ENCODE measurements around the gene PKNOX2. TPM values are rescaled to one million over a fixed set of nuclear protein-coding genes. Genes with fewer than 3 reads are reported as not detected.
A peak's percentile ranks its signal among the peaks of the same experiment; 100 is the strongest.

The PKNOX2 gene
- total and polyA plus RNA-seq, 3 experiments from 2014 or later = not detected

DNA sequence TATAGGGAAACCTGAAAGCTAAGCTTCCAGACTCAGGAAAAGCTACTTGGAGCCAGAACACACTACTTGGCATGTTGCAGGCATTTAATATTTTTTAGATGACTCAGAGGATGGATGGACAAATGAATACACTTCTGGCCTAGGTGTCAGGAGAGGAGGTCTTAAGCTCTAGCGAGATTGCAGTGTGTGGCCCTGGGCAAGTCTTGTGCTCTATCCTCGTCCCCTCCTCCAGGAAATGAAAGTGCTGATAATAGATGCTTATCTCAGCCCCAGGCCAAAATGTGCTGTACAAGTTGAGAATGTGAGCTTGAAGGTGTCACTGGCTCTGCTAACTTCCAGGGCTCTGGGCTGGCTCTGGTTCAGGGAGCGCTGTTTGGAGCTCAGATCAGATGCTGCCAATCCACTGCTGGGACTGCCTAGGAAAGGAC lies 136.3 kb downstream of the PKNOX2 start:
- no peaks in the 10 kb centered on the region for H3K4me1 Mint-ChIP-seq
- CTCF ChIA-PET = no interaction called here

DNA sequence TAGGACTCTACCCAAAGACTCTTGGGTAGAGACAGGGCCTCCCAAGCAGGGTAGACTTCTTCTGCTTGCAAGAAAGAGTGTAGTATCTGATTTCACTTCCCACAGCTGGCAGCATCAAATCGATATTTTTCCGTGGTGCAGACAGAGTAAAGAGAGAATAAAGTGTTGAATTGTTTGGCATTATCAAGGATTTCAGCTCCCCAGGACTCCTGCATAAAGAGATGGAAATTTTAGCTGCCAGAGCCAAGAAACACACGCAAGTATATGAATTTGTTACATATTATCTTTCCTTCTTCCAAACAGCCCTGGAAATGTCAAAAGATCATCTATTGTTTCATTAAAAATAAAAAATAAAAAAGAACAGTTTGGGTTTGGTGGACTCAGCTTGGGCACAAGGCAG lies 136.8 kb downstream of the PKNOX2 start:
- no peaks in the 10 kb centered on the region for H3K36me3 ChIP-seq (ENCODE audit: insufficient read depth, low read length)
- H3K9me3 ChIP-seq (ENCODE audit: low read length) = no peaks in the 10 kb centered on the region
- no peak overlapping the region for H3K27ac ChIP-seq (ENCODE audit: low read depth, low read length)
- no peaks in the 10 kb centered on the region for H3K27me3 ChIP-seq (ENCODE audit: insufficient read depth, low read length, poor library complexity, severe bottlenecking)
- Mint-ChIP-seq H3K4me3 (no peak overlapping the region), H3K36me3 (no peaks in the 10 kb centered on the region), H3K27me3 (peaks cover 6 to 7% of the 10 kb centered on the region in 2 donors), H3K27ac (no peak overlapping the region), H3K9me3 (no peaks in the 10 kb centered on the region), H3K4me1 (no peaks in the 10 kb centered on the region)
- H3K4me1 ChIP-seq (ENCODE audit: insufficient read depth, low read length) = no peaks in the 10 kb centered on the region
- CTCF ChIA-PET = no interaction called here
- H3K4me3 ChIP-seq (ENCODE audit: low read length) = no peak overlapping the region
- POLR2A ChIA-PET = no interaction called here
- no peak for DNase-seq

More for the DNA sequence above, 136.3 kb downstream of the PKNOX2 start:
- no peaks in the 10 kb centered on the region for H3K36me3 Mint-ChIP-seq
- H3K27ac ChIP-seq (ENCODE audit: low read depth, low read length) = no peak overlapping the region
- H3K9me3 Mint-ChIP-seq = no peaks in the 10 kb centered on the region
- no peaks in the 10 kb centered on the region for H3K4me1 ChIP-seq (ENCODE audit: insufficient read depth, low read length)
- H3K36me3 ChIP-seq (ENCODE audit: insufficient read depth, low read length) = no peaks in the 10 kb centered on the region
- no peak overlapping the region for H3K27ac Mint-ChIP-seq
- H3K4me3 Mint-ChIP-seq = no peak overlapping the region
- no peaks in the 10 kb centered on the region for H3K27me3 ChIP-seq (ENCODE audit: insufficient read depth, low read length, poor library complexity, severe bottlenecking)
- no peak for DNase-seq
- no peak overlapping the region for H3K4me3 ChIP-seq (ENCODE audit: low read length)
- H3K9me3 ChIP-seq (ENCODE audit: low read length) = no peaks in the 10 kb centered on the region
- H3K27me3 Mint-ChIP-seq = peaks cover 6 to 13% of the 10 kb centered on the region in 2 donors
- POLR2A ChIA-PET = interaction anchor here (0.6 kb wide), 1 partner anchor 20 kb away, joined by 3 read pairs; no protein-coding TSS in a partner anchor

DNA sequence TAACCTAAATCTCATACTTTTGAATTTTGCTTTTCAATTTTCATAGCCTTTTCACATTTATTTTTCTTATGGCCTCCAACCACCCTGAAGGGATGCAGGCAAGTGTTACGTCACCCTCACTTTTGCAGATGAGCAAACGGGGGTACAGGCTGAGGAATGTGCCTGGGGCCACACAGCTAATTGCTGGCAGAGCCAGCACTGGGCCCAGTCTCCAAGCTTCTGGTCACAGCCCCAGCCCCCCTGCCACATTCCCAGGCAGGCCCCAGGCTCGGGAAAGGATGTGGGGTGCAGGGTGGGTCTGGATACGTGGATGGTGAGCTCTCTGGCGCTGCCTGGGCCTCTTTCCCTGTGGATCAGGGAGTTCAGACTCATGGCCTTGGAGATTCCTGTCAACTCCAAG lies 138.6 kb downstream of the PKNOX2 start:
- no peak overlapping the region for H3K4me3 Mint-ChIP-seq
- no peak overlapping the region for H3K27ac ChIP-seq (ENCODE audit: low read depth, low read length)
- ChIA-PET POLR2A (no interaction called here), CTCF (no interaction called here)
- H3K36me3 Mint-ChIP-seq = no peaks in the 10 kb centered on the region
- no peaks in the 10 kb centered on the region for H3K36me3 ChIP-seq (ENCODE audit: insufficient read depth, low read length)
- no peak for DNase-seq
- H3K27me3 Mint-ChIP-seq = peaks cover 8 to 10% of the 10 kb centered on the region in 2 donors
- no peak overlapping the region for H3K27ac Mint-ChIP-seq
- H3K4me1 ChIP-seq (ENCODE audit: insufficient read depth, low read length) = no peaks in the 10 kb centered on the region
- no peaks in the 10 kb centered on the region for H3K9me3 Mint-ChIP-seq
- H3K27me3 ChIP-seq (ENCODE audit: insufficient read depth, low read length, poor library complexity, severe bottlenecking) = no peaks in the 10 kb centered on the region
- no peak overlapping the region for H3K4me3 ChIP-seq (ENCODE audit: low read length)
- H3K9me3 ChIP-seq (ENCODE audit: low read length) = no peaks in the 10 kb centered on the region
- H3K4me1 Mint-ChIP-seq = no peaks in the 10 kb centered on the region

DNA sequence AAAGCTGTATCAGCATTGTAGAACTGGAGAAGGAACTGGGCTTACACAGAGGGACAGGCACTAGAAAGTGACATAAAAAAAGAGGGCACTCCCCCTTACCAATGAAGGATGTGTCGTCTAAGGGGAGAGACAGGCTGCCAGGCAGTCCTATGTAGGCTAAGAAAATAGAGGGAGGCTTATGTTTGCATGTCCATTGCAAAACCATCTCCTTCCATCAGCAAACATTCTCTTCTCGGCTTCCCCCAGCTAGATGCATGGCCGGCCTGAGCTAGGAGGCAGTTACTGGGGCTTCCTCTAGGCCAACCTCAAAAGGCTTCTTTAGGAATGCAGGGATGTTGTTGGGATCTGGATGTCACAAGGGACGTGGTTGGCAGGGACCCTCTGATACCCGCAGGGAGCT lies 139.1 kb downstream of the PKNOX2 start:
- no peak overlapping the region for H3K27ac ChIP-seq (ENCODE audit: low read depth, low read length)
- no peaks in the 10 kb centered on the region for H3K4me1 ChIP-seq (ENCODE audit: insufficient read depth, low read length)
- H3K27me3 ChIP-seq (ENCODE audit: insufficient read depth, low read length, poor library complexity, severe bottlenecking) = no peaks in the 10 kb centered on the region
- no peaks in the 10 kb centered on the region for H3K9me3 Mint-ChIP-seq
- no peak overlapping the region for H3K4me3 ChIP-seq (ENCODE audit: low read length)
- DNase-seq = no peak
- no peak overlapping the region for H3K27ac Mint-ChIP-seq
- H3K36me3 Mint-ChIP-seq = no peaks in the 10 kb centered on the region
- CTCF ChIA-PET = no interaction called here
- peaks cover 8 to 10% of the 10 kb centered on the region in 2 donors for H3K27me3 Mint-ChIP-seq
- H3K4me1 Mint-ChIP-seq = no peaks in the 10 kb centered on the region
- POLR2A ChIA-PET = no interaction called here
- no peaks in the 10 kb centered on the region for H3K9me3 ChIP-seq (ENCODE audit: low read length)
- no peak overlapping the region for H3K4me3 Mint-ChIP-seq
- H3K36me3 ChIP-seq (ENCODE audit: insufficient read depth, low read length) = no peaks in the 10 kb centered on the region

DNA sequence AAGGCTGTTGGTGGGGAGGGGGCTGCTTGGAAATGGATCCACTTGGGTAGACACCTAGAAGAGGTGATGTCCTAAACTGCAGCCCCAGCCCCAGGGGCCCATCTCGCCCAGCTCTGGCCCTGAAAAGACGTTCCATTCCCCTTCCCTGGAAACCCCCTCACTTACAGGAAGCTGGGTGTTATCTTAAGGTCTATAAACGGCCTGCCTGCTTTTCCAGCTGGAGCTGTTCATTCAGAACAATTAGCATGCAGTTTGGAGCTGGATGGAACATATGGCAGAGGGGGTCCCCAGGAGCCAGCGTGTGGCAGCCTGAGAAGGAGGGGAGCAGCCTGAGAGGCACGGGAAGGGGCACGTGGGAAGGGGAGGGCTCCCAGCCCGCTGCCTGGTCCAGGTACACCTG lies 139.6 kb downstream of the PKNOX2 start:
- Histone ChIP-seq H3K9me3 (ENCODE audit: low read length) (no peaks in the 10 kb centered on the region), H3K27me3 (ENCODE audit: insufficient read depth, low read length, poor library complexity, severe bottlenecking) (no peaks in the 10 kb centered on the region), H3K36me3 (ENCODE audit: insufficient read depth, low read length) (no peaks in the 10 kb centered on the region), H3K27ac (ENCODE audit: low read depth, low read length) (no peak overlapping the region), H3K4me1 (ENCODE audit: insufficient read depth, low read length) (no peaks in the 10 kb centered on the region), H3K4me3 (ENCODE audit: low read length) (no peak overlapping the region)
- POLR2A ChIA-PET = no interaction called here
- Mint-ChIP-seq H3K27ac (no peak overlapping the region), H3K36me3 (no peaks in the 10 kb centered on the region), H3K4me3 (no peak overlapping the region), H3K9me3 (no peaks in the 10 kb centered on the region), H3K4me1 (no peaks in the 10 kb centered on the region), H3K27me3 (peaks cover 7 to 10% of the 10 kb centered on the region in 2 donors)
- DNase-seq = no peak
- CTCF ChIA-PET = no interaction called here

DNA sequence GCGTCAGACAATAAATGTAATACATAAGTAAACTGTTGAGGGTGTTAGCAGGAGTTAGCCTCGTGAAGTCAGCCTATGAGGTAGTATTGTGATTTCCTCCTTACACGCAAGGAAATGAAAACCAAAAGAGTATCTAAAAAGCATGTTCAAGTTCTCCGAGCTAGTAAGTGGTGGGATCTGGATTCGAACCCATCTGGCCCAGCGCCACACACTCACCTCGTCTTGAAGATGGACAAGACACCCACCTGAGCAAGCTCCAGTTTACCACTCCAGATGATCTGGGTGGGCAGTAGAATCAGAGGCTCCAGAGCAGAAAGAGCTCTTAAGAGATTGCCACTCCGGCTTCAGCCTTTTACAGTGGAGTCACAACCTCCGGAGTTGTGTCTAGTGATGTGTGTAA lies 140.3 kb downstream of the PKNOX2 start:
- Histone ChIP-seq H3K27ac (ENCODE audit: low read depth, low read length) (no peak overlapping the region), H3K4me1 (ENCODE audit: insufficient read depth, low read length) (no peaks in the 10 kb centered on the region), H3K9me3 (ENCODE audit: low read length) (no peaks in the 10 kb centered on the region), H3K4me3 (ENCODE audit: low read length) (no peak overlapping the region), H3K36me3 (ENCODE audit: insufficient read depth, low read length) (no peaks in the 10 kb centered on the region), H3K27me3 (ENCODE audit: insufficient read depth, low read length, poor library complexity, severe bottlenecking) (no peaks in the 10 kb centered on the region)
- ChIA-PET CTCF (no interaction called here), POLR2A (no interaction called here)
- Mint-ChIP-seq H3K9me3 (no peaks in the 10 kb centered on the region), H3K36me3 (no peaks in the 10 kb centered on the region), H3K4me3 (no peak overlapping the region), H3K27me3 (peaks cover 10 to 14% of the 10 kb centered on the region in 2 donors), H3K27ac (peak overlapping the region in 1 of 8 donors; percentile 39), H3K4me1 (no peaks in the 10 kb centered on the region)
- DNase-seq = no peak

DNA sequence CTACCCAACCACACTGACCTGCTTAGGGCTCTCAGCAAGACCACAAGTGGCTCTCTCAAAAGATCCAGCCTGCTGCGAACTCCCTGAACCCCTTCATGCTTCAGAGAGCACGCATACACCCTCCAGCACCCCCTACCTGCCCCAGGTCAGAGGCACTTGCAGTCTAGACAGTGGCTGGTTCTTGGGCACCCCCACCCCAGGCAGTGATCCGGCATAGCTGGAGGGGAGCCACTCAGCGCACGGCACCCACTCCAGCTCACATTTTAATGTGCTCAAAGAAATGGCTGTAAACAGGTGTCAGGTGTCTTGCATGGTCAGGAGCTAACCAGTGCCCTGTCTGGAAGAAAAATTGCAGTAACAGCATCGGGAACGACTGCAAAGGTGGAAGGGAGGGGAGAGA lies 140.8 kb downstream of the PKNOX2 start:
- Mint-ChIP-seq H3K36me3 (no peaks in the 10 kb centered on the region), H3K4me3 (no peak overlapping the region), H3K4me1 (no peaks in the 10 kb centered on the region), H3K27ac (no peak overlapping the region), H3K27me3 (peaks cover 10 to 14% of the 10 kb centered on the region in 2 donors), H3K9me3 (no peaks in the 10 kb centered on the region)
- Histone ChIP-seq H3K9me3 (ENCODE audit: low read length) (no peaks in the 10 kb centered on the region), H3K36me3 (ENCODE audit: insufficient read depth, low read length) (no peaks in the 10 kb centered on the region), H3K27me3 (ENCODE audit: insufficient read depth, low read length, poor library complexity, severe bottlenecking) (no peaks in the 10 kb centered on the region), H3K4me3 (ENCODE audit: low read length) (no peak overlapping the region), H3K27ac (ENCODE audit: low read depth, low read length) (no peak overlapping the region), H3K4me1 (ENCODE audit: insufficient read depth, low read length) (no peaks in the 10 kb centered on the region)
- DNase-seq = no peak
- POLR2A ChIA-PET = no interaction called here
- CTCF ChIA-PET = no interaction called here

DNA sequence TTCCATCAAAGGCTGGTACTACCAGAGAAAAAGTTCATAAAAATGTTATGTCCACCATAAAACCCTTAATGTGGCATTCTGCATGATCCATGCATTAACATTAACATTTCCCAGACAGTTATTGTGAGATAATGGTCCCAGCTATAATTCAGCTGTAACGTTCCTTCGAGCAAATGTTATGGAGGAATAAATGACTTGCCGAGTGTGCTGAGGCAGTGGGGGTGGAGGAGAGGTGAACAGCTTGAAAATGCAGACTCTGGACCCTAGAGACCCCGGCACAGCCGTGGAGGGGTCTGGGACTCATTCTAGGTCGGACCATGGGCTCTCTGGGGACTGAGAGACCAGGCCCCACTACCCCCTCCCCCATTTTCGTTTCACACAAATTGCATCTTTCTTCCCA lies 141.9 kb downstream of the PKNOX2 start:
- CTCF ChIA-PET = no interaction called here
- Mint-ChIP-seq H3K9me3 (no peaks in the 10 kb centered on the region), H3K4me3 (no peak overlapping the region), H3K4me1 (no peaks in the 10 kb centered on the region), H3K27me3 (peaks cover 10 to 15% of the 10 kb centered on the region in 2 donors), H3K36me3 (no peaks in the 10 kb centered on the region), H3K27ac (no peak overlapping the region)
- Histone ChIP-seq H3K4me3 (ENCODE audit: low read length) (no peak overlapping the region), H3K4me1 (ENCODE audit: insufficient read depth, low read length) (no peaks in the 10 kb centered on the region), H3K27me3 (ENCODE audit: insufficient read depth, low read length, poor library complexity, severe bottlenecking) (no peaks in the 10 kb centered on the region), H3K36me3 (ENCODE audit: insufficient read depth, low read length) (no peaks in the 10 kb centered on the region), H3K27ac (ENCODE audit: low read depth, low read length) (no peak overlapping the region), H3K9me3 (ENCODE audit: low read length) (no peaks in the 10 kb centered on the region)
- no peak for DNase-seq
- POLR2A ChIA-PET = no interaction called here

DNA sequence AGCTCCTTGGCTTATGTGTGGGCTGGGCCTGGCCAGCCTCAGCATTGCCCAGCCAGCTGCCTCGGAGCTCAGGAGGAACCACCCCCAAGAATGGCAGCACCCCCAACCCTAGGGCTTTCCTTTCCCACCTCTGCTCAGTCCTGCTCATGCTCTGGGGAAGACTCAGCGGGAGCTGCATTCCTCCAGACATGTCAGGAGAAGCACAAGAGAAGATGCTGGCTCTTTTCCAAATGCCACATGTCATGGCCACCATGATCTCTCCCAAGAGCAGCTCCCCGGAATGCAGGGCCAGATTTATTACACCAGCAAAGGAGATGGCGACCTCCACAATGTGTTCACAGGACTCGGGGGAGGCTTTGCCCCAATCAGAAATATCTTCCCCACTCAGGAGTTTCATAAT lies 143.7 kb downstream of the PKNOX2 start:
- DNase-seq = no peak
- Mint-ChIP-seq H3K27me3 (peaks cover 12 to 25% of the 10 kb centered on the region in 2 donors), H3K4me3 (no peak overlapping the region), H3K9me3 (no peaks in the 10 kb centered on the region), H3K4me1 (no peaks in the 10 kb centered on the region), H3K36me3 (no peaks in the 10 kb centered on the region), H3K27ac (no peak overlapping the region)
- ChIA-PET CTCF (no interaction called here), POLR2A (no interaction called here)
- Histone ChIP-seq H3K27me3 (ENCODE audit: insufficient read depth, low read length, poor library complexity, severe bottlenecking) (no peaks in the 10 kb centered on the region), H3K27ac (ENCODE audit: low read depth, low read length) (no peak overlapping the region), H3K4me3 (ENCODE audit: low read length) (no peak overlapping the region), H3K36me3 (ENCODE audit: insufficient read depth, low read length) (no peaks in the 10 kb centered on the region), H3K4me1 (ENCODE audit: insufficient read depth, low read length) (no peaks in the 10 kb centered on the region), H3K9me3 (ENCODE audit: low read length) (no peaks in the 10 kb centered on the region)
